K562 (cell line): ENCODE results near the gene ZMYND8. TPM values are rescaled to one million over a fixed set of nuclear protein-coding genes. Genes with fewer than 3 reads are reported as not detected.

Experiments used
- ATAC-seq: fragments of 200-7000 bp; cut with Tn5 transposase; 3 replicates; pipeline ENCODE4 v1.9.1; 2020; ENCODE audit warnings: moderate library complexity
- BruUV-seq: library from RNA; stranded (reverse); fragments of 400-500 nt; replicated peaks from 2 replicates; lab custom pipeline; 2021; lab: Mats Ljungman, UMichigan
- CTCF ChIA-PET: fragments of 300-600 bp; formaldehyde crosslinking; extraction: SDS; loops from one replicate; lab custom pipeline; 2021; ENCODE audit warnings: low intra/inter-chr PET ratio; lab: Yijun Ruan, JAX
- POLR2A ChIA-PET: fragments of 300-600, 350-650 bp; sonication (Branson Sonifier 250); formaldehyde crosslinking; extraction: SDS; loops from one replicate; lab custom pipeline; 2021; ENCODE audit warnings: antibody characterized with exemption, inconsistent platforms; lab: Yijun Ruan, JAX
- DNase-seq, 4 experiments: peaks; one replicate each; pipeline versions ENCODE4 v3.0.0 to v3.0.0-alpha.2; 2011 to 2018; ENCODE audit warnings: low spot score in 3 of 4, mixed read lengths in 3 of 4; ENCODE audit errors: extremely low read depth in 1 of 4
- FAIRE-seq: peaks from 2 replicates; lab custom pipeline; 2011; peaks lifted over from hg19 to GRCh38; lab: Jason Lieb, UNC
- H2AFZ ChIP-seq: 2 replicates; pipeline ENCODE4 v1.6.0; 2011; ENCODE audit warnings: low read depth, low read length, control low read depth, inconsistent platforms
- H3K27ac ChIP-seq: fragments of 200-600 bp; 3 replicates; pipeline ENCODE4 v1.8.0; 2011; ENCODE audit warnings: low read depth, mild to moderate bottlenecking, control low read depth, inconsistent platforms, low read length, moderate library complexity, mixed read lengths; ENCODE audit errors: extremely low read depth
- H3K27me3 ChIP-seq, 2 experiments: fragments of 300-600 bp in 1 of 2; 2 replicates in 1 of 2; 3 replicates in 1 of 2; pipeline versions ENCODE4 v1.6.0 to v1.8.0; 2011; ENCODE audit warnings: inconsistent platforms in 2 of 2, low read length in 2 of 2, mild to moderate bottlenecking in 1 of 2, mixed read lengths in 1 of 2, moderate library complexity in 1 of 2; ENCODE audit not compliant: control insufficient read depth in 2 of 2, insufficient read depth in 2 of 2
- H3K36me3 ChIP-seq: fragments of 300-600 bp; 3 replicates; pipeline ENCODE4 v1.8.0; 2011; ENCODE audit warnings: mild to moderate bottlenecking, low read length, inconsistent platforms; ENCODE audit not compliant: control insufficient read depth, insufficient read depth
- H3K4me1 ChIP-seq, 2 experiments: fragments of 200-600 bp in 1 of 2; replicated peaks in 1 of 2; 2 replicates in 1 of 2; 3 replicates in 1 of 2; pipeline versions ENCODE4 v1.5.1 to v1.8.0; 2011; ENCODE audit warnings: inconsistent platforms in 2 of 2, low read length in 2 of 2, mild to moderate bottlenecking in 1 of 2, mixed read lengths in 1 of 2, moderate library complexity in 1 of 2; ENCODE audit not compliant: control insufficient read depth in 2 of 2, insufficient read depth in 2 of 2
- H3K4me2 ChIP-seq: 2 replicates; pipeline ENCODE4 v1.6.1; 2011; ENCODE audit warnings: low read length, control low read depth, inconsistent platforms, mixed read lengths; ENCODE audit not compliant: insufficient read depth
- H3K4me3 ChIP-seq: fragments of 200-600 bp; sonication (generic), shearing (Covaris generic); 2 replicates; pipeline ENCODE4 v1.5.1; 2016; ENCODE audit warnings: control low read depth, inconsistent platforms
- H3K79me2 ChIP-seq: fragments of 200-600 bp; 3 replicates; pipeline ENCODE4 v1.8.0; 2011; ENCODE audit warnings: low read length, inconsistent platforms; ENCODE audit not compliant: control insufficient read depth, insufficient read depth
- H3K9ac ChIP-seq, 2 experiments: 2 replicates each; pipeline versions ENCODE4 v1.6.0 to v1.6.1; 2011; ENCODE audit warnings: low read depth in 2 of 2, low read length in 2 of 2, control low read depth in 1 of 2, inconsistent platforms in 1 of 2, mild to moderate bottlenecking in 1 of 2, mixed read lengths in 1 of 2; ENCODE audit not compliant: insufficient read depth in 1 of 2
- H3K9me1 ChIP-seq: one replicate; pipeline ENCODE4 v1.6.0; 2011; ENCODE audit warnings: inconsistent platforms, mild to moderate bottlenecking, low read length, moderate library complexity; ENCODE audit not compliant: control insufficient read depth, insufficient read depth
- H3K9me3 ChIP-seq: replicated peaks from 2 replicates; pipeline ENCODE4 v1.5.1; 2011; ENCODE audit warnings: low read depth, low read length, inconsistent platforms; ENCODE audit not compliant: control insufficient read depth, insufficient read depth
- H4K20me1 ChIP-seq: replicated peaks from 2 replicates; pipeline ENCODE4 v1.6.1; 2011; ENCODE audit warnings: low read length, inconsistent platforms, mixed read lengths; ENCODE audit not compliant: control insufficient read depth, insufficient read depth
- CEBPG ChIP-seq, 3 experiments: fragments of 200-800 bp in 1 of 3; sonication (Bioruptor generic) in 1 of 3; sonication (generic) in 1 of 3; formaldehyde crosslinking in 1 of 3; IDR thresholded peaks in 2 of 3; conservative IDR thresholded peaks in 1 of 3; 2 replicates each; pipeline versions ENCODE4 v1.6.1 to v1.8.0; 2016 to 2022; ENCODE audit warnings: missing compliant biosample characterization in 2 of 3, missing genetic modification characterization in 2 of 3, mild to moderate bottlenecking in 1 of 3, missing genetic modification reagents in 1 of 3
- CREM ChIP-seq: IDR thresholded peaks from 2 replicates; pipeline ENCODE4 v1.6.1; 2014; ENCODE audit warnings: antibody characterized with exemption, low read depth
- DEAF1 ChIP-seq: fragments of 450-650 bp; formaldehyde crosslinking; IDR thresholded peaks from 2 replicates; pipeline ENCODE4 v1.4.0; 2020; ENCODE audit warnings: mild to moderate bottlenecking, moderate library complexity
- ERF ChIP-seq: fragments of 450-650 bp; formaldehyde crosslinking; IDR thresholded peaks from 2 replicates; pipeline ENCODE4 v1.4.0; 2020; ENCODE audit warnings: mild to moderate bottlenecking, mixed read lengths
- NELFE ChIP-seq: IDR thresholded peaks from 2 replicates; pipeline ENCODE4 v1.6.1; 2011; ENCODE audit warnings: mild to moderate bottlenecking; ENCODE audit not compliant: insufficient read depth, insufficient read length
- NFIX ChIP-seq: fragments of 250-450 bp; sonication (Bioruptor Pico); IDR thresholded peaks from 2 replicates; pipeline ENCODE4 v1.4.0; 2020; ENCODE audit warnings: low read depth, mild to moderate bottlenecking, moderate library complexity
- POLR2A ChIP-seq: fragments of 450-650 bp; conservative IDR thresholded peaks from 2 replicates; pipeline ENCODE4 v1.6.1; 2016
- RBM22 ChIP-seq: fragments of 200-400 bp; formaldehyde crosslinking; IDR thresholded peaks from 2 replicates; pipeline ENCODE4 v1.6.1; 2018; ENCODE audit warnings: low read length, low read depth; ENCODE audit not compliant: poor library complexity, severe bottlenecking
- SETDB1 ChIP-seq: IDR thresholded peaks from one replicate; pipeline ENCODE4 v1.6.1; 2012; ENCODE audit warnings: low read length, control low read depth, inconsistent platforms
- SPI1 ChIP-seq: IDR thresholded peaks from 2 replicates; pipeline ENCODE4 v1.6.1; 2011; ENCODE audit warnings: low read depth, low read length, control low read depth, borderline replicate concordance
- SRSF7 ChIP-seq: fragments of 200-400 bp; formaldehyde crosslinking; optimal IDR thresholded peaks from 2 replicates; pipeline ENCODE3; 2017; ENCODE audit warnings: mild to moderate bottlenecking, low read depth, low read length
- TBL1XR1 ChIP-seq, 2 experiments: IDR thresholded peaks; 2 replicates each; pipeline ENCODE4 v1.6.1; 2012; ENCODE audit warnings: improper control_type of control experiment in 2 of 2, low read length in 2 of 2, mild to moderate bottlenecking in 1 of 2
- TEAD1 ChIP-seq, 2 experiments: fragments of 450-650 bp in 1 of 2; sonication (generic) in 1 of 2; formaldehyde crosslinking; IDR thresholded peaks; 2 replicates each; pipeline versions ENCODE4 v1.4.0 to v1.8.0; 2020 to 2022; ENCODE audit warnings: mild to moderate bottlenecking in 2 of 2, missing genetic modification reagents in 1 of 2
- ZBTB11 ChIP-seq, 3 experiments: fragments of 200-800 bp in 1 of 3; fragments of 250-450 bp in 1 of 3; fragments of 450-650 bp in 1 of 3; sonication (Bioruptor Pico) in 1 of 3; sonication (Bioruptor generic) in 1 of 3; formaldehyde crosslinking in 1 of 3; IDR thresholded peaks; 2 replicates each; pipeline versions ENCODE4 v1.6.1 to v1.8.0; 2016 to 2022; ENCODE audit warnings: mild to moderate bottlenecking in 2 of 3, missing genetic modification characterization in 2 of 3, missing compliant biosample characterization in 1 of 3, moderate library complexity in 1 of 3
- ZNF146 ChIP-seq: IDR thresholded peaks from one replicate; pipeline ENCODE4 v1.6.1; 2018; ENCODE audit warnings: missing compliant biosample characterization; ENCODE audit not compliant: unreplicated experiment
- ZNF347 ChIP-seq: fragments of 450-650 bp; formaldehyde crosslinking; IDR thresholded peaks from 2 replicates; pipeline ENCODE4 v1.4.0; 2020; ENCODE audit warnings: low read depth, mild to moderate bottlenecking, moderate library complexity
- ZNF384 ChIP-seq: IDR thresholded peaks from 2 replicates; pipeline ENCODE4 v1.6.1; 2012; ENCODE audit warnings: low read depth, low read length, improper control_type of control experiment
- WGBS: fragments of 100-300 bp; shearing (Covaris generic); methylation state at CpG from one replicate; pipeline ENCODE4 v1.1.6; 2016; ENCODE audit warnings: low coverage, mixed read lengths; ENCODE audit not compliant: insufficient coverage; ENCODE audit errors: missing lambda C conversion rate; 5-methylcytosine and 5-hydroxymethylcytosine counted together
- in situ Hi-C: fragments of 300-500 bp; cut with MboI; formaldehyde crosslinking; loops from 4 replicates; pipeline ENCODE4 v1.15.0; 2018; ENCODE audit warnings: inconsistent platforms, mixed read lengths
- intact Hi-C: fragments of 100-400 bp; cut with micrococcal nuclease; formaldehyde crosslinking; loops from 2 replicates; pipeline ENCODE4 v1.14.2; 2022
- polyA plus RNA-seq, 8 experiments: library from polyadenylated mRNA; depleted of rRNA in 4 of 8; stranded (reverse) in 5 of 8; unstranded in 3 of 8; fragments of >200 nt; fragmentation: Nextera tagmentation in 2 of 8; fragmentation: Illumina TruSeq in 1 of 8; extraction: Ambion mirVana in 2 of 8; extraction: Trizol in 1 of 8; gene quantifications; 2 replicates each; pipeline versions ENCODE4 v1.2.1 to v1.2.3, GENCODE V29; 2011 to 2014; ENCODE audit warnings: inconsistent platforms in 1 of 8, missing spikeins in 1 of 8
- total RNA-seq, 7 experiments: library from RNA; depleted of rRNA in 6 of 7; stranded (reverse); fragments of >200 nt in 6 of 7; fragmentation: Illumina TruSeq in 2 of 7; extraction: Trizol in 2 of 7; gene quantifications; 2 replicates each; pipeline versions ENCODE4 v1.2.1 to v1.2.3, GENCODE V29; 2011 to 2021; ENCODE audit warnings: low replicate concordance in 1 of 7

ZMYND8 gene
- total and polyA plus RNA-seq, 9 of the 15 experiments (the other 6 are each of a cell fraction or from before 2014, with no cell fraction given): 31.8 to 148 (median 71.9) TPM

GRCh38 chr20:47243532-47244305 lies 112.8 kb downstream of the ZMYND8 start:
- ATAC-seq: no peak
- Histone ChIP-seq H3K27me3 (no peaks in the 10 kb centered on the region), H2AFZ (no peak overlapping the region), H3K4me2 (no peak overlapping the region), H3K79me2 (peaks cover 86% of the 10 kb centered on the region), H4K20me1 (peaks cover 9% of the 10 kb centered on the region), H3K4me1 (no peaks in the 10 kb centered on the region), H3K27ac (no peak overlapping the region; the same call in 2 of the 3 replicates), H3K4me3 (no peak overlapping the region), H3K9ac (no peak overlapping the region), H3K36me3 (peaks cover 93% of the 10 kb centered on the region), H3K9me1 (no peaks in the 10 kb centered on the region), H3K9me3 (no peaks in the 10 kb centered on the region)
- no TSS peak for BruUV-seq
- TF ChIP-seq TBL1XR1 (IDR thresholded peaks at IDR 0.05; ENCODE audit: low read length in 2 of 2) (no peak), ZBTB11 (CRISPR knock-in tag; IDR thresholded peaks at IDR 0.05) (0 out of 6 replicates have a peak, but pooled peaks of 1 of the 3 experiments have one; percentile 6), POLR2A (peak; percentile 29; the same call in 1 of the 2 replicates), NELFE (no peak), DEAF1 (CRISPR knock-in tag) (no peak), ZNF347 (CRISPR knock-in tag) (no peak), SRSF7 (no peak), TEAD1 (CRISPR knock-in tag; IDR thresholded peaks at IDR 0.05) (no peak), ZNF384 (no peak), ERF (CRISPR knock-in tag) (no peak), ZNF146 (CRISPR knock-in tag) (no peak), CREM (no peak), SETDB1 (no peak), RBM22 (no peak), SPI1 (no peak), CEBPG (CRISPR knock-in tag; IDR thresholded peaks at IDR 0.05) (no peak), CEBPG (tag; conservative IDR thresholded peaks at IDR 0.05 in 1 of 2, IDR thresholded peaks at IDR 0.05 in 1 of 2) (no peak), NFIX (CRISPR knock-in tag) (no peak)
- intact Hi-C loops (no loop called here), in situ Hi-C loops (no loop called here)
- 82% methylated on average over 3 of the region's 3 CpGs for WGBS
- ChIA-PET CTCF (no interaction called here), POLR2A (interaction anchor here (0.5 to 1.5 kb wide), 4 partner anchors 10 to 130 kb away, joined by 3 to 5 read pairs (median 4); no protein-coding TSS in a partner anchor)
- no peak for DNase-seq
- no peak for FAIRE-seq
